Endothelial cell of umbilical vein (primary cell): Measurements from ENCODE around the gene INPP5A. TPM values are rescaled to one million over a fixed set of nuclear protein-coding genes. Genes with fewer than 3 reads are reported as not detected.

Source experiments
- BruUV-seq: library from RNA; stranded (reverse); fragments of 400-500 nt; replicated peaks from 2 replicates; lab custom pipeline; 2021; lab: Mats Ljungman, UMichigan
- CTCF ChIA-PET: fragments of 300-600, 350-600 bp; sonication (Branson Sonifier 250); formaldehyde crosslinking; loops from one replicate; lab custom pipeline; 2021; ENCODE audit warnings: antibody characterized with exemption, inconsistent platforms; lab: Charles Lee
- POLR2A ChIA-PET: fragments of 300-600, 350-600 bp; sonication (Branson Sonifier 250); formaldehyde crosslinking; loops from one replicate; lab custom pipeline; 2021; ENCODE audit warnings: antibody characterized with exemption, inconsistent platforms; lab: Charles Lee
- DNase-seq: peaks from one replicate; pipeline ENCODE4 v3.0.0-alpha.2; 2011; ENCODE audit warnings: low read depth, low spot score
- FAIRE-seq: peaks from 2 replicates; lab custom pipeline; 2011; peaks lifted over from hg19 to GRCh38; lab: Jason Lieb, UNC
- H2AFZ ChIP-seq: 2 replicates; pipeline ENCODE4 v1.6.0; 2012; ENCODE audit warnings: low read depth, low read length, control low read depth, inconsistent platforms
- H3K27ac ChIP-seq: 2 replicates; pipeline ENCODE4 v1.5.1; 2011; ENCODE audit warnings: low read depth, mild to moderate bottlenecking, control low read depth, low read length, moderate library complexity; ENCODE audit not compliant: insufficient read depth
- H3K27me3 ChIP-seq, 2 experiments: 2 replicates each; pipeline versions ENCODE4 v1.6.0 to v1.6.1; 2011; ENCODE audit warnings: low read length in 2 of 2, mixed read lengths in 1 of 2; ENCODE audit not compliant: control insufficient read depth in 2 of 2, insufficient read depth in 2 of 2
- H3K36me3 ChIP-seq, 2 experiments: 2 replicates in 1 of 2; 3 replicates in 1 of 2; pipeline ENCODE4 v1.5.1; 2011; ENCODE audit warnings: low read length in 2 of 2, mild to moderate bottlenecking in 1 of 2, moderate library complexity in 1 of 2; ENCODE audit not compliant: control insufficient read depth in 2 of 2, insufficient read depth in 2 of 2; ENCODE audit errors: extremely low read depth in 1 of 2
- H3K4me1 ChIP-seq: 3 replicates; pipeline ENCODE4 v1.5.1; 2011; ENCODE audit warnings: mild to moderate bottlenecking, low read length; ENCODE audit not compliant: control insufficient read depth, insufficient read depth; ENCODE audit errors: extremely low read depth
- H3K4me2 ChIP-seq: 2 replicates; pipeline ENCODE4 v1.6.1; 2011; ENCODE audit warnings: low read length, control low read depth, mixed read lengths; ENCODE audit not compliant: insufficient read depth
- H3K4me3 ChIP-seq, 3 experiments: fragments of 200-600 bp in 1 of 3; sonication (generic), shearing (Covaris generic) in 1 of 3; replicated peaks in 1 of 3; 2 replicates each; pipeline ENCODE4 v1.5.1; 2011 to 2016; ENCODE audit warnings: control low read depth in 3 of 3, low read length in 3 of 3, mild to moderate bottlenecking in 2 of 3, inconsistent platforms in 1 of 3, low read depth in 1 of 3, moderate library complexity in 1 of 3; ENCODE audit not compliant: insufficient read depth in 1 of 3
- H3K79me2 ChIP-seq: 2 replicates; pipeline ENCODE4 v1.6.0; 2012; ENCODE audit warnings: low read length, inconsistent platforms; ENCODE audit not compliant: control insufficient read depth, insufficient read depth
- H3K9ac ChIP-seq: replicated peaks from 2 replicates; pipeline ENCODE3; 2011; ENCODE audit warnings: low read length, control low read depth; ENCODE audit not compliant: insufficient read depth; ENCODE audit errors: extremely low read depth
- H3K9me1 ChIP-seq: replicated peaks from 3 replicates; pipeline ENCODE4 v1.6.0; 2011; ENCODE audit warnings: mild to moderate bottlenecking, low read length; ENCODE audit not compliant: control insufficient read depth, insufficient read depth; ENCODE audit errors: extremely low read depth
- H3K9me3 ChIP-seq: replicated peaks from 2 replicates; pipeline ENCODE4 v1.5.1; 2012; ENCODE audit warnings: low read length, inconsistent platforms; ENCODE audit not compliant: control insufficient read depth, insufficient read depth
- H4K20me1 ChIP-seq: replicated peaks from 2 replicates; pipeline ENCODE3; 2011; ENCODE audit warnings: mild to moderate bottlenecking, low read length; ENCODE audit not compliant: control insufficient read depth, insufficient read depth; ENCODE audit errors: extremely low read depth
- EZH2 ChIP-seq: IDR thresholded peaks from 2 replicates; pipeline ENCODE4 v1.6.1; 2012; ENCODE audit warnings: borderline replicate concordance, low read depth, mild to moderate bottlenecking, moderate library complexity, low read length, inconsistent platforms; ENCODE audit not compliant: severe bottlenecking
- FOS ChIP-seq: IDR thresholded peaks from 2 replicates; pipeline ENCODE4 v1.6.1; 2011; ENCODE audit warnings: mild to moderate bottlenecking, low read length, moderate library complexity, borderline replicate concordance; ENCODE audit not compliant: insufficient read depth
- GATA2 ChIP-seq: IDR thresholded peaks from 2 replicates; pipeline ENCODE4 v1.7.0; 2011; ENCODE audit warnings: low read depth, mild to moderate bottlenecking, moderate library complexity, mixed read lengths, low read length; ENCODE audit not compliant: insufficient read length, insufficient read depth
- JUN ChIP-seq: IDR thresholded peaks from 2 replicates; pipeline ENCODE4 v1.6.1; 2011; ENCODE audit warnings: borderline replicate concordance, low read depth; ENCODE audit not compliant: insufficient read length, insufficient read depth
- MAX ChIP-seq: IDR thresholded peaks from 2 replicates; pipeline ENCODE4 v1.6.1; 2011; ENCODE audit not compliant: insufficient read depth, insufficient read length
- MYC ChIP-seq: IDR thresholded peaks from one replicate; pipeline ENCODE4 v1.6.1; 2011; ENCODE audit warnings: mild to moderate bottlenecking, low read depth, low read length
- POLR2A ChIP-seq: IDR thresholded peaks from 2 replicates; pipeline ENCODE4 v1.6.1; 2012; ENCODE audit warnings: low read depth, mild to moderate bottlenecking, control low read depth, low read length
- POLR2AphosphoS5 ChIP-seq: IDR thresholded peaks from 2 replicates; pipeline ENCODE4 v1.6.1; 2012; ENCODE audit warnings: low read depth, mild to moderate bottlenecking, control low read depth, low read length, moderate library complexity; ENCODE audit not compliant: insufficient read depth
- dilution Hi-C: fragments of 300-500 bp; cut with MboI; formaldehyde crosslinking; loops from one replicate; pipeline ENCODE4 v1.15.0; 2019; ENCODE audit warnings: low sequenced_read_pairs; ENCODE audit not compliant: extremely low pct_ligation_motif_present
- intact Hi-C: fragments of 100-400 bp; cut with micrococcal nuclease; formaldehyde crosslinking; loops from one replicate; pipeline ENCODE4 v1.10.0; 2022
- polyA plus RNA-seq, 4 experiments: library from polyadenylated mRNA; depleted of rRNA in 3 of 4; stranded (reverse) in 3 of 4; unstranded in 1 of 4; fragments of >200 nt; gene quantifications; 2 replicates each; pipeline versions ENCODE4 v1.2.1 to v1.2.3, GENCODE V29; 2011 to 2012; ENCODE audit warnings: missing spikeins in 1 of 4
- total RNA-seq: library from RNA; stranded (reverse); gene quantifications from 2 replicates; pipeline ENCODE4 v1.2.3, GENCODE V29; 2021
- TF ChIP-seq, protein P1 (sequence below), 2 donors: IDR thresholded peaks; 1 replicate in 1 of 2; 2 replicates in 1 of 2; pipeline ENCODE4 v1.5.1; 2011; ENCODE audit warnings: low read length in 2 of 2, mild to moderate bottlenecking in 2 of 2, moderate library complexity in 2 of 2, control low read depth in 1 of 2, inconsistent platforms in 1 of 2, low read depth in 1 of 2; ENCODE audit not compliant: insufficient read depth in 1 of 2; ENCODE audit errors: extremely low read depth in 1 of 2

The INPP5A gene
- total and polyA plus RNA-seq, 2 donors (not counting 3 experiments of a cell fraction or from before 2014, with no cell fraction given): 22.9 to 33.2 TPM

- no TSS peak for BruUV-seq
- FAIRE-seq (no peak), DNase-seq (no peak)
- Histone ChIP-seq H3K27me3 (no peaks in the 10 kb centered on the region), H3K79me2 (no peaks in the 10 kb centered on the region), H3K27ac (no peak overlapping the region), H3K4me2 (no peak overlapping the region), H4K20me1 (no peaks in the 10 kb centered on the region), H3K36me3 (no peaks in the 10 kb centered on the region), H3K9me3 (no peaks in the 10 kb centered on the region), H2AFZ (no peak overlapping the region), H3K9me1 (no peaks in the 10 kb centered on the region), H3K4me1 (peaks cover 11% of the 10 kb centered on the region), H3K4me3 (no peak overlapping the region), H3K9ac (no peak overlapping the region)
- intact Hi-C loops (loop anchor here (2.0 to 5.0 kb wide), 3 partner anchors 34 to 113 kb away; no protein-coding TSS in a partner anchor), dilution Hi-C loops (no loop called here)
- TF ChIP-seq JUN: no peak
- TF ChIP-seq MYC: no peak
- TF ChIP-seq MAX: no peak
- ChIA-PET POLR2A (no interaction called here), CTCF (no interaction called here)
Observed at GRCh38 chr10:132515811-132516726, 21.5 kb upstream of the INPP5A start.

DNA sequence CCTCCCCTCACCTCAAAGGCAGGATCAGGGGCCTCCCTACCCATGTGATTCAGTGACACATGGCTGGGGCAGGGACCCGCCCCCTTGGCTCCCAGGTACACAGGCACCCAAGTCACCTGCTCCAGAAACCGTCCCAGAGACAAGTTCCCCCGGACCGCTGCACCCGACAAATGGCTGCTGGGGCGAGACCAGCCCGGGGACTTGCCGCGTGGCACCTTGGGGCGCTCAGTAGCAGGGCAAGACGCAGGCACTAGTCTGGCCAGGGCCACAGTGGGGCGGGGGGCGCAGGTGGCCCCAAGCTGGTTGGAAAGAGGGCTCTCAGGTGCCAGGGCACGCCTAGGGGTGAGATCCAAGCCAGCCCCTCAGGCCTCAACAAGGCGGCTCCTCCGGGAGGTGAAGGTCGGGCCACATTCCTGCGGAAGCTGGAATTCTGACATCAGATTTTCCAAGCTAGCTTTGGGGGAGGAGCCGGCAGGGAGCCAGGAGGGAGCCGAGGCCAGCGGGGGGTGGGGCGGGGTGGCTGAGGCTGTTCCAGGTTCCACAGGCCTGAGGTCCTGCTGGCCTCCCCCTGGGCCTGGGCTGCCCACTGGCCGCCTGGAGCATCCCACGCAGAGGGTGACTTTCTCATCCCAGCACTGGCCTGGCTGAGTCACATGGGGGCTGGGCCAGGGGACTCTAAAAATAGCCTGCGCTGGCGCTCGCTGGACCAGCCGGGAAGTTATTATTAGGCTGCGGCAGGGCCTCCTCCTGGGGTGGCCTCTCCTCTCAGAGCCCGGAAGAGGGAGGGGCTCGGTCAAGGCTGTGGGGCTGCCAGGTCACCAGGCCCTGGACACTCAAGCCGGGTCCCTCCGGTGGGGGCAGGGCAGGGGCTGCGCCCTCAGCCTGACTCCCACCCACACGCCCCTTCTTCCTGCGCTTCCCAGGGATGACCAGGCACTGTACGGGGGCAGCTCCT is 20.5 kb upstream of the INPP5A start:
- CTCF ChIA-PET: no interaction called here
- Histone ChIP-seq H3K27ac (peak overlapping the region; percentile 52), H3K79me2 (no peaks in the 10 kb centered on the region), H2AFZ (peak overlapping the region; percentile 5), H3K36me3 (no peaks in the 10 kb centered on the region), H3K27me3 (no peaks in the 10 kb centered on the region), H4K20me1 (no peaks in the 10 kb centered on the region), H3K4me2 (peak overlapping the region; percentile 17), H3K9me3 (no peaks in the 10 kb centered on the region), H3K4me3 (no peak overlapping the region), H3K4me1 (peaks cover 11% of the 10 kb centered on the region), H3K9ac (peak overlapping the region; percentile 7), H3K9me1 (no peaks in the 10 kb centered on the region)
- POLR2A ChIA-PET: no interaction called here
- FAIRE-seq (peak; percentile 95), DNase-seq (peak; percentile 71)
- BruUV-seq: no TSS peak
- intact Hi-C loops: loop anchor here (1.0 to 5.0 kb wide), 7 partner anchors 20 to 121 kb away; partner anchors contain the start of gene INPP5A
- dilution Hi-C loops: no loop called here
- TF ChIP-seq FOS (peak; percentile 70), EZH2 (no peak), POLR2A (no peak), MAX (no peak), MYC (no peak), POLR2AphosphoS5 (peak; percentile 36), GATA2 (no peak), JUN (no peak)
- TF ChIP-seq, protein P1, sequence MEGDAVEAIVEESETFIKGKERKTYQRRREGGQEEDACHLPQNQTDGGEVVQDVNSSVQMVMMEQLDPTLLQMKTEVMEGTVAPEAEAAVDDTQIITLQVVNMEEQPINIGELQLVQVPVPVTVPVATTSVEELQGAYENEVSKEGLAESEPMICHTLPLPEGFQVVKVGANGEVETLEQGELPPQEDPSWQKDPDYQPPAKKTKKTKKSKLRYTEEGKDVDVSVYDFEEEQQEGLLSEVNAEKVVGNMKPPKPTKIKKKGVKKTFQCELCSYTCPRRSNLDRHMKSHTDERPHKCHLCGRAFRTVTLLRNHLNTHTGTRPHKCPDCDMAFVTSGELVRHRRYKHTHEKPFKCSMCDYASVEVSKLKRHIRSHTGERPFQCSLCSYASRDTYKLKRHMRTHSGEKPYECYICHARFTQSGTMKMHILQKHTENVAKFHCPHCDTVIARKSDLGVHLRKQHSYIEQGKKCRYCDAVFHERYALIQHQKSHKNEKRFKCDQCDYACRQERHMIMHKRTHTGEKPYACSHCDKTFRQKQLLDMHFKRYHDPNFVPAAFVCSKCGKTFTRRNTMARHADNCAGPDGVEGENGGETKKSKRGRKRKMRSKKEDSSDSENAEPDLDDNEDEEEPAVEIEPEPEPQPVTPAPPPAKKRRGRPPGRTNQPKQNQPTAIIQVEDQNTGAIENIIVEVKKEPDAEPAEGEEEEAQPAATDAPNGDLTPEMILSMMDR (IDR thresholded peaks at IDR 0.05; ENCODE audit: extremely low read depth in 1 of 2, insufficient read depth in 1 of 2, low read depth in 1 of 2, low read length in 2 of 2): no peak
